Stimulated activated CD8-positive, alpha-beta memory T cell treated with anti-CD3 and anti-CD28 coated beads, Interleukin-15, amount 100 ng/mL, for 4 hours (primary cell): Measurements from ENCODE around the gene MEIS1.
"Not testable (repeated sequence)": the region's sequence is repeated elsewhere in the genome, so short reads cannot be mapped to it uniquely, and the experiment has no call there.

Experiments used
- DNase-seq, 2 donors: peaks; one replicate each; pipeline ENCODE4 v3.0.0-alpha.2; 2020; ENCODE audit warnings: low read depth in 2 of 2

The MEIS1 gene

GRCh38 chr2:66434679-66435548, at the start of gene MEIS1:
MEIS1 (plus strand) TSS chr2:66435125; CDS start chr2:66435857, 732 bp downstream.
- DNase-seq = peak in 1 of 2 donors; percentile 9

- DNase-seq = no peak
Measured at GRCh38 chr2:66387016-66387753, 47.7 kb upstream of the MEIS1 start.

DNA sequence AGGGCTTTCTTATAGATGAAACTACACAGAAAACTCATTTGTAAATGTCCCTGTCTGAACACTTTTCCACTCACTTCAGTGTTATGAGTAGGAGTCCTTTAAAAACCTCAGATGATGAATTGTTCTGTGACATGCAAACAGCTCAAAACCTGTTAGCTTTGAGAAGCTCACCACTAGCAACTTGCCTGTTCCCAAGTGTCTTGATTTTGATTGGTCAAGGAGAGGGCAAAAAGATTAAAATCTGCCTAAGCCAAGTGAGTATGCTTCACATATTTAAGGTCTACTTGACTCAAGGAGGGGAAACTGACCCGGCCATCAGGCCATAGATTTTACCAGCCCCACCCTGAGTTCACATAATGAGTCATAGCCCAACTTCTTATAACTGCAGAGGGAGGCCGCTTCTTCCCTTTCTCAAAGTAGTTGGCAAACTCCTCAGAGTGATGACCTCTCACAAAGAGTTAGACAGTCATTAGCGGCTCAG, 45.2 kb upstream of the MEIS1 start:
- no peak for DNase-seq

DNA sequence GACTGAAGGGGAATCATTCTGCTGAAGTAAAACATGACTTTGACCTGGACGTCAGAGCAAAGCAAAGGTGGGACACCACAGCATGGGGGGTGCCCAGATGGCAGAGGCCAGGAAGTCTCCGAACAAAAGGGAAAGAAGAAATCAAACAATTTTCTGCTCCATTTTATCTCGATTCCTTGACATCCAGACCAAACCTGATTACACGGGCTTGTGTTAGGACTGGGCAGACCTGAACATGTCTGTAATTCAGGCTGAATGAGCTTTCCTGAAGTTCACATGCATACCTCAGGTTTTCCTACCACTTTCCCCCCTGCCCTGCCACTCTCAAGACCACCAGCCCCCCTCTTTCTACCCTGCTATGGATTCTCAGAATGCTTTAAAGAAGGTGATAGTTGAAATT, 44.8 kb upstream of the MEIS1 start:
- DNase-seq = no peak

- DNase-seq = no peak
Measured at GRCh38 chr2:66390811-66391210, 44.1 kb upstream of the MEIS1 start.

GRCh38 chr2:66391240-66391639, 43.7 kb upstream of the MEIS1 start:
- not testable (repeated sequence) for DNase-seq

GRCh38 chr2:66405473-66405872, 29.5 kb upstream of the MEIS1 start:
- no peak for DNase-seq

- DNase-seq = no peak
Measured at GRCh38 chr2:66408905-66409304, 26.0 kb upstream of the MEIS1 start.

DNA sequence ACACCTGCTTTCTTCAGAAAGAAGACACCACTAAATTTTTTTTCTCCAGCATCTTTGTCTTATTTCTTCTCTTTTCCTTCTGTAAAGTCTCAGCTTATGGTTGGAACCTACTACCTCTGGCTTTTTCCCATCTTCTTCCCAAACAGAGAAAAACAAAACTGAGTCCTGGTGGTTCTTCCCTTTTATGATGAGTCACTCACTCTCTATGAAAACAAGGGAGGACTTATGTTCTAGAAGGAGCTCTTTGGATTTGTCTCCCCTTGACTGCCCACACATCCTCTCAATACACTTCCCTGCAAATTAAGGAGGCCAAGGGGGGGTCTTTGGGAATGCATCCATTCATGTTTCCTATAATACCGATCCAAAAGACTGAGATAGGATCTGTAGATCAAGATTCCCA, 22.1 kb upstream of the MEIS1 start:
- DNase-seq = no peak

DNA sequence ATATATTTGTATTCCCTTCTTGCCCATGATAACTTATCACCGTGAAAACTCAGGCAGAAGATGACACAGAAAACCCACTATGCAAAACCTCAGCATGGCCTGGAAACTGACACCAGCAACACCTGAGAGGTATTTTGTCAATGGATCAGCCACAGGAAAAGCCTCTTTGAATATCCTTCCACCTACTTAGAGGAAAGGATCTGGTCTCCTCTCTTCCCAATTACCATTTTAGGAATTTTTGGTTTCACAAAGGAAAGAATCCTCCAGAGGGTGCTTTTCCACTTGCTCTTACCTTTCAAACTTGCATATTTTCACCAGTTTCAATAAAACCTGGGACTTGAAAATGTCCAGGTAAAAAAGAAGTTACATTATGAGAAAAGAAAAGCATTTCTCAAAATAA, 20.0 kb upstream of the MEIS1 start:
- no peak for DNase-seq

DNA sequence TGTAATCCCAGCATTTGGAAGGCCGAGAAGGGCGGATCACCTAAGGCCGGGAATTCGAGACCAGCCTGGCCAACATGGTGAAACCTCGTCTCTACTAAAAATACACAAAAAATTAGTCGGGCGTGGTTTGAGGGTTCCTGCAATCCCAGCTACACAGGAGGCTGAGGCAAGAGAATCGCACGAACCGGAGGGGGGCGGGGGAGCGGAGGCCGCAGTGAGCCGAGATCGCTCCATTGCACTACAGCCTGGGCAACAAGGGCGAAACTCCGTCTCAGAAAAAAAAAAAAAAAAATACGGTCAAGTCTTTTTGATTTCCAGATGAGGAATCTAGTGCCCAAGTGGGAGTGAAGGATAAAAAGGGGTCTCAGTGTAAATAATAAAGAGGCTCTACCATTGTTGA, 16.5 kb upstream of the MEIS1 start:
- DNase-seq = no peak

- no peak for DNase-seq
Measured at GRCh38 chr2:66421612-66422011, 13.3 kb upstream of the MEIS1 start.

DNA sequence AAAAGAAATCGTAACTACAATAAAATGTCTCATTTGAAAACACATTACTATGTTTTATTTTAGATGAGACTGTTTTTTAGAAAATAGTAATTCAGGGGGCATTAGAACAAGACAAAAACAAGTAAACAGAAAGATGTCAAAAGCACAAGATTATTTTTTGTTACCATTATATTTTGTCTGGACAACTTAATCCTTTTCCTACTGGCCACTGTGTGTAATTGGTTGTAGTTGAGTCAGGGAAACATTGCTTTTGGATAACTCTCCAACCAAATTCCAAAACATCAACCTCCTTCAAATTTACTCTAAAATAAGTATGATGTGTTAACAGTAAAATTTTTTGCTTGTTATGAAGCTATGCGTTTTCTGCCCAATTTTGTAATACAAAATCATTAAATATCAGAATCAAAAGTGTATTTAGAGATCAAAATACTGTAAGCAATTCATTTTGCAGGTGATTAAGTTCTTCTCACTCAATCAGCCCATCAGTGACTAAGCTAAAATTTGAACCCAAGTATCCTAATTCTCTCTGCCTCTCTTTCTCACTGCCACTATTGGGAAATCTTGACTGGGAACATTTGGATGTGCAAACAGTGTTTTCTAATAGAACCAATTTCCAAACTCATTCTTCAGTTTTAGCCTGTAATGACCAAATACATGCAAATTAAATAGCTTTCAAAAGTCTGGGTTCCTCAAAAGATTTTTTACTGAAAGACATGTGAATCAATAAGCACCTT, 11.4 kb upstream of the MEIS1 start:
- DNase-seq = no peak

DNA sequence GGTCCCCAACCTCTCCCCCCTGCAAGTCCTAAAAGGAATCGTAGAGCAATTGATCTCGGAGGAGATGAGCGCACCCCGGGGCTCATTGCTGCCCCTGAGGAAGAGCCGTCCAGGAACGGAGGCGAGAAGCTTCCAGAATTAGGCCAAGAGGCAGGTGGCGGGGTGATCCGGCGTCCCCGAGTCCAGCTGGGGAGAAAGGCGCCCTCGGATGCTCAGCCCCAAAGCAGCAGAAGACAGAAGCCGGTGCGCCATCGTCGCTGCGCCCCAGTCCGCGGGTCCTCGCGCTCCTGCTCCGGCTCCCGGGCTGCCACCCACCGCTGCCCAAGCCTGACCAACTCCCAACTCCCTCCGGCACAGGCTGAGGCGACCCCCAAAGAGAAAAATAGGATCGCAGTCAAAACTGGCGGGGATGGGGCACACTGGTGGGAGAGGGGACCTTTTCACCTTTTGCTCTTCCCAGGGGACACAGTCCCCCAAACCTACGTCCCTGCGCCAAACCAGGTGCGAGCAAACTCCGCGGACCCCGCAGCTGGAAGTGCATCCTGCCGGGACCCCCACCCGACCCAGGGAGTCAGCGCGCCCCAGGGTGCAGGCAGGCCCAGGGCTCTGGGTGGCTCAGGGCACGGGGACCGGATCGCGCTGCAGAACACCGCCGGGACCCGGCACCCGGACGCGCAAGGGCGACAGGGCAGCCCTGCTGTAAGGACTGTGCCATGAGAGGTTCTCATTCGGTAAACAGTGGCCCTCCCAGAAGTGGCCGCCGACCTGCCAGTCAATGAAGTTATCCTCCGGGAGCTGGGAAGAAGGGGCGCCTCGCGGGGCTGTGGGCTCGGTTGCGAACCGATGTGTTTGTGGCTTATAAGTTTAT, 8.4 kb upstream of the MEIS1 start:
- no peak for DNase-seq

- DNase-seq = no peak
Measured at GRCh38 chr2:66427300-66427699, 7.6 kb upstream of the MEIS1 start.

DNA sequence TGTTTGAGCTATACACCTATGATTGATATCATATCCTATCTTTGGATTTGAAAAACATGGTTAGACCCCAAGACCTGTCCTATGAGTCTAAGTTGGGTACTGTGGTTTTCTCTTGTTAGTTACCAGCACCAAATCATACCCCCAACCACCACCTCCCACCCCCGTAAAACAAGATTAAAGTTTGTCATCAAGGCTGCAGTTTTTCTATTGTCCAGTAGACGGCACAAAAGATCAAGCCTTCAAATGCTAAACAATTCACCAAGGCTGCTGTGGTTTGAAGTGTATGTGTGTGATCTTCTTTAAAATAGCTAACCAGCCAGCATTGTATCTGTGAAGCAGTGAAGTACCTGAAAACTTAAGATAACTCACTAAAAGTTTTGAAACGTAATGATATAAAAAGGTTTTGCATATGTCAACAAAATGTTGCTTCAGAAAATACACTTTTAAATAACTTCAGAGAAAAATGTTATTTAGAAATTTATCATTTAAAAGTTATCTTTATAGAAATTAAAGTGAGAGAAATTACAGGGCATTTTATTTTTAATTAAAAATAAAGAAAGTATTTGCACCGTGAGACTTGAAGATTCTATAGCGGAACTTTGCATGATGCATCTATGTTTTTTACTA, 5.8 kb upstream of the MEIS1 start:
- no peak for DNase-seq

DNA sequence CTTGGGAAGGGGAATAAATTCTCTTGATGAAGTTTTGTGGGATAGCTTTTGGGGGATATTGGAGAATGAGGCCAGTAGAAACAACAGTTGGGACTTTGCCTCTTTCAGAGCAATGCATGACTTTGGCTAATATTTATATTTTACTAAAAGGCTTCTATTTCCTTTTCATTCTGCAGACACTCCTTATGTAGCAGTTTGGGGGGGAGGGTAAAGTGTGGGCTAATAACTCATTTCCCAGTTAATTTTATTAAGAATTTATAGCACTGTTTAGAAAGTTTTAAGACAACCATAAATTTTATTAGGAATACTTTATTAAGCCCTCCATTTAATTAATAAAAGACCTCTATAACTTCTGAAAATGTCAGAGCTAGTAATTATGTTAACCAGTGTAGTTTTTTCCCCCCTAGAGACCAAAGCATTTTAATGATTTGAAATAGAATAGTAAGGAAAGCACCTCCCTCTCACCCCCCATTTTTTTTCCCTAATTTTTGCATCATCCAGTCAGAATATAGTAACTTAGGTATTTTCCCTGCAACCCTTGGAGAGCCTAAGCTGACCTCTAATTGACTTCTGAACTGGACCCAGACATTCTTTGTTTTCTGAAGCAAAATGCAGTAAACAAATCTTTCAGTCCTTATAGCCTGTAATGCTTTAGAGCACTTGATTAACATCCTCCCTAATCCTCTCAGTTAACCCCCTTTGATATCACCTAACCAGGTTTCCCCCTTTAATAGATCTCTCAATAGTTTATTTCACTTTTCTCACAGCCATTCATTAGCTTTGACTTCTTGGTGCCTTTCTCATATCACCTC, 5.0 kb upstream of the MEIS1 start:
- no peak for DNase-seq

GRCh38 chr2:66430505-66431273, 4.2 kb upstream of the MEIS1 start:
- no peak for DNase-seq

DNA sequence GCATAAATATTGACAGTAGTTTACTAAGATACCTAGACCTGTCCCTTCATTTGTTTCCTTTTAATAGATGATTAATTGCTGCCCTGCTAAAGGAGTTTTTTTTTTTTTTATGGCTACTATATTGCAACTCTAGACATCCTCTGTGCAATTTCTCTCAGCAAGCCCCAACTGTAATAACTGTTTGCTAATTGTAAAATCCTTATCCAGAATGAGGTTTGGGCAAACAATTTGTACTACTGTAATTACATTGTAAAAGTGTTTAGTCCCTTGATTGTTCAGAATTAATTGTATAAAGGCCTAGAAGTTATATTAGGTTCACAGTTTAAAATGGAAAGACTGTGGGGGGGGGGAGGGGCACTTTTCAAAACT, 3.7 kb upstream of the MEIS1 start:
- no peak for DNase-seq
